ENCODE data around the gene NIPAL3.

- no peak for TF ChIP-seq EP300 (IDR thresholded peaks at IDR 0.05)
- TF ChIP-seq POLR2AphosphoS5 (IDR thresholded peaks at IDR 0.05) = no peak
- no peak for TF ChIP-seq CTCF (IDR thresholded peaks at IDR 0.05)
- TF ChIP-seq POLR2A (IDR thresholded peaks at IDR 0.05; ENCODE audit: low read depth) = no peak
These were observed 33.4 kb upstream of the NIPAL3 start for GRCh38 chr1:24382165-24382577.

All from esophagus muscularis mucosa (tissue), 4 donors.